MCF 10A (cell line): ENCODE data around the gene VPS36. TPM values are rescaled to one million over a fixed set of nuclear protein-coding genes. Genes with fewer than 3 reads are reported as not detected.

Experiments used
- BruUV-seq: library from RNA; stranded (reverse); fragments of 400-500 nt; replicated peaks from 2 replicates; lab custom pipeline; 2021; lab: Mats Ljungman, UMichigan
- CTCF ChIA-PET: fragments of 300-600 bp; sonication (Branson Sonifier 250); formaldehyde crosslinking; extraction: SDS; loops from one replicate; lab custom pipeline; 2021; ENCODE audit warnings: antibody characterized with exemption, inconsistent platforms; lab: Yijun Ruan, JAX
- POLR2A ChIA-PET: fragments of 300-600, 350-650 bp; sonication (Branson Sonifier 250); formaldehyde crosslinking; extraction: SDS; loops from one replicate; lab custom pipeline; 2020; ENCODE audit warnings: antibody characterized with exemption, inconsistent platforms; lab: Yijun Ruan, JAX
- DNase-seq: peaks from one replicate; pipeline ENCODE4 v3.0.0-alpha.2; 2018; ENCODE audit not compliant: unreplicated experiment
- H3K27ac Mint-ChIP-seq: one replicate; pipeline ENCODE4 v1.8.0; 2022; ENCODE audit warnings: mild to moderate bottlenecking, low read depth, mixed read lengths; ENCODE audit not compliant: unreplicated experiment
- H3K27me3 Mint-ChIP-seq: one replicate; pipeline ENCODE4 v1.8.0; 2022; ENCODE audit warnings: mixed read lengths; ENCODE audit not compliant: insufficient read depth, unreplicated experiment
- H3K36me3 Mint-ChIP-seq: one replicate; pipeline ENCODE4 v1.8.0; 2022; ENCODE audit warnings: mild to moderate bottlenecking, moderate library complexity, mixed read lengths; ENCODE audit not compliant: insufficient read depth, unreplicated experiment
- H3K4me1 Mint-ChIP-seq: one replicate; pipeline ENCODE4 v1.8.0; 2022; ENCODE audit warnings: mixed read lengths; ENCODE audit not compliant: insufficient read depth, unreplicated experiment
- H3K4me3 Mint-ChIP-seq: one replicate; pipeline ENCODE4 v1.8.0; 2022; ENCODE audit warnings: mild to moderate bottlenecking, moderate library complexity, mixed read lengths; ENCODE audit not compliant: unreplicated experiment
- H3K9me3 Mint-ChIP-seq: one replicate; pipeline ENCODE4 v1.8.0; 2022; ENCODE audit warnings: mixed read lengths; ENCODE audit not compliant: unreplicated experiment
- intact Hi-C: fragments of 100-400 bp; cut with micrococcal nuclease; formaldehyde crosslinking; loops from 2 replicates; pipeline ENCODE4 v1.14.1; 2022
- total RNA-seq: library from RNA; stranded (reverse); gene quantifications from 2 replicates; pipeline ENCODE4 v1.2.3, GENCODE V29; 2022
- TF ChIP-seq, protein P1 (sequence below): fragments of 200-600 bp; IDR thresholded peaks from one replicate; pipeline ENCODE4 v1.8.0; 2022; ENCODE audit warnings: antibody characterized with exemption, mild to moderate bottlenecking; ENCODE audit not compliant: unreplicated experiment

The VPS36 gene
- total RNA-seq, 1 experiment from 2014 or later = 43.4 TPM

DNA sequence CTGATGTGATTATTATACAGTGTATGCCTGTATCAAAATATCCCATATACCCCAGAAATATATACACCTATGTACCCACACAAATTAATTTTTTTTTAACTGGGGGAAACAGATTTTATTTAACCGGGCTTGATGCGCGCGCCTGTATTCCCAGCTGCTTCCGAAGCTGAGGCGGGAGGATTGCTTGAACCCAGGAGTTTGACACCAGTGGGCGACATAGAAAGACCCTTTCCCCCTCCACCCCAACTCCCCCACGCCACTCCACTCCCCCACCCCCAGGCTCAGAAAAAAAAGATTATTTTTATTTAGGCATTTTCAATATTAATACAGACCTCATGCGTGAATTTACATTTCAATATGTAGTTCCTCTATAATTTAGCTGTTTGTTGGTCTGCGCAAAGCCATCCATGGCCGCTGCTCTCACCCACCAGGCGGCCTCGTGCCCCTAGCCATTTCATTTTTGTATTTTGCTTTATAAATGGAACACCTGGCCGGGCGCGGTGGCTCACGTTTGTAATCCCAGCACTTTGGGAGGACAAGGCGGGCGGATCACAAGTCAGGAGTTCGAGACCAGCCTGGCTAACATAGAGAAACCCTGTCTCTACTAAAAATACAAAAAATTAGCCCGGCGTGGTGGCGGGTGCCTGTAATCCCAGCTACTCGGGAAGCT, 836 bp upstream of the VPS36 start:
- no peaks in the 10 kb centered on the region for H3K9me3 Mint-ChIP-seq
- peak overlapping the region; percentile 94 for H3K27ac Mint-ChIP-seq
- peaks cover 18% of the 10 kb centered on the region for H3K4me1 Mint-ChIP-seq
- ChIA-PET POLR2A (interaction anchor here (0.6 to 6.0 kb wide), 15 partner anchors 10 to 447 kb away, joined by 3 to 101 read pairs (median 6); partner anchors contain the start of gene THSD1), CTCF (interaction anchor here (0.6 to 7.0 kb wide), 51 partner anchors 8 to 1472 kb away, joined by 3 to 291 read pairs (median 4); partner anchors contain the start of gene THSD1)
- no TSS peak for BruUV-seq
- peak overlapping the region; percentile 94 for H3K4me3 Mint-ChIP-seq
- TF ChIP-seq, protein P1, sequence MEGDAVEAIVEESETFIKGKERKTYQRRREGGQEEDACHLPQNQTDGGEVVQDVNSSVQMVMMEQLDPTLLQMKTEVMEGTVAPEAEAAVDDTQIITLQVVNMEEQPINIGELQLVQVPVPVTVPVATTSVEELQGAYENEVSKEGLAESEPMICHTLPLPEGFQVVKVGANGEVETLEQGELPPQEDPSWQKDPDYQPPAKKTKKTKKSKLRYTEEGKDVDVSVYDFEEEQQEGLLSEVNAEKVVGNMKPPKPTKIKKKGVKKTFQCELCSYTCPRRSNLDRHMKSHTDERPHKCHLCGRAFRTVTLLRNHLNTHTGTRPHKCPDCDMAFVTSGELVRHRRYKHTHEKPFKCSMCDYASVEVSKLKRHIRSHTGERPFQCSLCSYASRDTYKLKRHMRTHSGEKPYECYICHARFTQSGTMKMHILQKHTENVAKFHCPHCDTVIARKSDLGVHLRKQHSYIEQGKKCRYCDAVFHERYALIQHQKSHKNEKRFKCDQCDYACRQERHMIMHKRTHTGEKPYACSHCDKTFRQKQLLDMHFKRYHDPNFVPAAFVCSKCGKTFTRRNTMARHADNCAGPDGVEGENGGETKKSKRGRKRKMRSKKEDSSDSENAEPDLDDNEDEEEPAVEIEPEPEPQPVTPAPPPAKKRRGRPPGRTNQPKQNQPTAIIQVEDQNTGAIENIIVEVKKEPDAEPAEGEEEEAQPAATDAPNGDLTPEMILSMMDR = no peak
- H3K36me3 Mint-ChIP-seq = peaks cover 4% of the 10 kb centered on the region
- no peak for DNase-seq
- H3K27me3 Mint-ChIP-seq = no peaks in the 10 kb centered on the region
- intact Hi-C loops = loop anchor here (2.0 to 10.0 kb wide), 7 partner anchors 36 to 449 kb away; partner anchors contain the start of gene SUGT1

DNA sequence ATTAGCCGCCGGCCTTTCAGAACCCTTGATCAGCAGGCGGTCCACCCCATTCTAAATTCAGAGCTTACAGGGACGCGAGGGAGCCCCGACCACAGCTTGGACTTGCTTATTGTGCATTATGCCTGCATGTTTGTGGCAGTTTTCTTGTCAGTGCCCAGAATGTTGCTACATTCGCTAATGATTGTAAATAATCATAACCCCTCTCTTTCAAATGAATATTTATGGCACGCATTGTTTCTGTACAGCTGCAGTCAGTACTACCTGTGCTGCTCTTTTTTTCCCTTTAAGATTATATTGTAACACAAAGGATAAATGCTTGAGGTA, 321 bp upstream of the VPS36 start:
- H3K27ac Mint-ChIP-seq = peak overlapping the region; percentile 94
- BruUV-seq = TSS peak; percentile 53
- ChIA-PET CTCF (interaction anchor here (0.6 to 7.0 kb wide), 49 partner anchors 9 to 1471 kb away, joined by 3 to 291 read pairs (median 4); partner anchors contain the start of gene THSD1), POLR2A (interaction anchor here (0.6 to 6.0 kb wide), 17 partner anchors 9 to 447 kb away, joined by 3 to 101 read pairs (median 6); partner anchors contain the start of genes SUGT1 and THSD1)
- TF ChIP-seq, protein P1 = no peak
- H3K9me3 Mint-ChIP-seq = no peaks in the 10 kb centered on the region
- H3K27me3 Mint-ChIP-seq = no peaks in the 10 kb centered on the region
- intact Hi-C loops = loop anchor here (1.0 to 10.0 kb wide), 8 partner anchors 36 to 448 kb away; partner anchors contain the start of gene SUGT1
- H3K36me3 Mint-ChIP-seq = peaks cover 8% of the 10 kb centered on the region
- peaks cover 18% of the 10 kb centered on the region for H3K4me1 Mint-ChIP-seq
- peak overlapping the region; percentile 94 for H3K4me3 Mint-ChIP-seq
- no peak for DNase-seq

DNA sequence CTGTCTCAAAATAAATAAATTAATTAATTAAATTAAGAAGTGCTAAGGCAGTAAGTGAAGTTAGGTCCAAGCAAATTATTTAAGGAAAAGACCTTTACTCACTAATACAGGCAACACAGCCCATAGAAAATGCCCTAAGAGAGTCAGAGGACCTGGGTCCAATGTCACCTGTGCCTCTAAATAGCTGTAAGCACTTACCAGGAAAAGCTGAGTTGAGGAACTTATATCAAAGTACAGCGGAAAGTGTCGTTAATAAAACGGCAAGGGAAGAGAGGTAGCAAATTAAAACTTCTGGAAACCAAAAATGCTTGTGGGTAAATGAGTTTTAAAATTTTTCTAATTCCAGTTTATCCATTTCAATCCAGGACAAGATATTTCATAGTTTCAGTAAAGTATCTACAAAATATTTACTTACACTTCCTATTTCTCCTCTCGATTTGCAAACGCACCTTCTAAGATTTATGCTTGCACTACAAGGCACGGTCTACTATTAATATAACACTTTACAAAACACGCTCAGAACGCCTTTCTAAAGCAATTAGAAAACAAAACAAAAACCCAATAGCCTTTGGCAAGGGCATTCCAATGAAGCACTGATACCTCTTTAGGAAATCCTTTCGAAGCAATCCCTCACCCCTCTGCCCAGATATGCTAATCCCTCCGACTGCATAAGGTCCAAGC, 963 bp downstream of the VPS36 start:
- Mint-ChIP-seq H3K4me3 (peak overlapping the region; percentile 94), H3K9me3 (no peaks in the 10 kb centered on the region), H3K4me1 (peaks cover 18% of the 10 kb centered on the region), H3K27me3 (no peaks in the 10 kb centered on the region), H3K36me3 (peaks cover 19% of the 10 kb centered on the region), H3K27ac (peak overlapping the region; percentile 94)
- DNase-seq = no peak
- intact Hi-C loops = loop anchor here (1.0 to 10.0 kb wide), 8 partner anchors 35 to 447 kb away; partner anchors contain the start of gene SUGT1
- TF ChIP-seq, protein P1 = no peak
- TSS peak; percentile 48 for BruUV-seq
- ChIA-PET CTCF (interaction anchor here (0.6 to 7.0 kb wide), 17 partner anchors 8 to 290 kb away, joined by 3 to 291 read pairs (median 3); partner anchors contain the start of gene THSD1), POLR2A (interaction anchor here (0.7 to 6.0 kb wide), 18 partner anchors 10 to 290 kb away, joined by 3 to 101 read pairs (median 6); partner anchors contain the start of genes NEK3, SUGT1 and THSD1)
